HG02678 (cell line): ENCODE measurements around the gene SLC7A4.
"Not testable (repeated sequence)": the region's sequence is repeated elsewhere in the genome, so short reads cannot be mapped to it uniquely, and the experiment has no call there.

Source experiments
- ATAC-seq: cut with Tn5 transposase; IDR thresholded peaks from one replicate; pipeline ENCODE4 v1.9.1; 2021; ENCODE audit warnings: mild to moderate bottlenecking, moderate library complexity; ENCODE audit not compliant: unreplicated experiment

The SLC7A4 gene, protein sequence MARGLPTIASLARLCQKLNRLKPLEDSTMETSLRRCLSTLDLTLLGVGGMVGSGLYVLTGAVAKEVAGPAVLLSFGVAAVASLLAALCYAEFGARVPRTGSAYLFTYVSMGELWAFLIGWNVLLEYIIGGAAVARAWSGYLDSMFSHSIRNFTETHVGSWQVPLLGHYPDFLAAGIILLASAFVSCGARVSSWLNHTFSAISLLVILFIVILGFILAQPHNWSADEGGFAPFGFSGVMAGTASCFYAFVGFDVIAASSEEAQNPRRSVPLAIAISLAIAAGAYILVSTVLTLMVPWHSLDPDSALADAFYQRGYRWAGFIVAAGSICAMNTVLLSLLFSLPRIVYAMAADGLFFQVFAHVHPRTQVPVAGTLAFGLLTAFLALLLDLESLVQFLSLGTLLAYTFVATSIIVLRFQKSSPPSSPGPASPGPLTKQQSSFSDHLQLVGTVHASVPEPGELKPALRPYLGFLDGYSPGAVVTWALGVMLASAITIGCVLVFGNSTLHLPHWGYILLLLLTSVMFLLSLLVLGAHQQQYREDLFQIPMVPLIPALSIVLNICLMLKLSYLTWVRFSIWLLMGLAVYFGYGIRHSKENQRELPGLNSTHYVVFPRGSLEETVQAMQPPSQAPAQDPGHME

DNA sequence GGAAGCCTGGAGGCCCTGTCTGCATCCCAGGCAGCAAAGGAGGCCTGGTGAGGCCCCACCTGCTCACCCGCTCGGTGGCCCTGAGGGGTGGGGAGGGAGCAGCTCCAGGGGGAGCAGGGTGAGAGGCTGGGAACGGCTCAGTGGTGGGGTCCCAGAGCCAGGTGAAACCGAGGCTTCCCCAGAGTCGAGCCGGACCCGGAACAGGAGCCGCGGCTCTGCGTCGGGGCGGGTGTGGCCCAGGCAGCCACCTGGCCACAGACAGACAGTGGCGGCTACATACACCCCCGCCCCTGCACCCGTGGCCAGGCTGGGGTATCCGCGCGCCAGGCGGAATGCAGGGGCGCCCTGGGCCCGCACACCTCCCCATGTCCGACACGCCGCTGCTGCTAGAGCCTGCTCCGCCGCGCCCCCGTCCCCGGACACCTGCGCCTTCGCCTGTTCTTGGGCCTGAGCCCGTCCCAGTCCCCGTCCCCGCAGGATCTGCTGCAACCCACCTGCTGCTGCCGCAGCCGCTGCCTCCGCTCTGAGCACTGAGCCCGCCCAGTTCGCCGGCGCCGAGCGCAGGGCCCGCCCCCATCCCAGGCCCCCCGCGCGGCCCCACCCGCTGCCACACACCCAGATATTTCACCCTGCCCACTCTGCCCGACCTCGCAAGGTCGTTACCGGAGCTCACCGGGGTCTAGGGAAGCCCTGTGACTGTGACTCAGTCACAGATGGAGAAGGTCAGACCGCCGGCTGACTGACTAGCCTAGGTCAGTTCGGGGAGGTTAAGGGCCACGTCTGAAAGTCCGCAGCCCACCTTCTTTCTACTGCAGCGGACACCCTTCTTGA lies at the start of gene SLC7A4:
Gene SLC7A4, minus strand, starts transcription at position 525 of the 831 bp plus-strand sequence. CDS start 749 bp downstream, outside the sequence.
- no peak for ATAC-seq

DNA sequence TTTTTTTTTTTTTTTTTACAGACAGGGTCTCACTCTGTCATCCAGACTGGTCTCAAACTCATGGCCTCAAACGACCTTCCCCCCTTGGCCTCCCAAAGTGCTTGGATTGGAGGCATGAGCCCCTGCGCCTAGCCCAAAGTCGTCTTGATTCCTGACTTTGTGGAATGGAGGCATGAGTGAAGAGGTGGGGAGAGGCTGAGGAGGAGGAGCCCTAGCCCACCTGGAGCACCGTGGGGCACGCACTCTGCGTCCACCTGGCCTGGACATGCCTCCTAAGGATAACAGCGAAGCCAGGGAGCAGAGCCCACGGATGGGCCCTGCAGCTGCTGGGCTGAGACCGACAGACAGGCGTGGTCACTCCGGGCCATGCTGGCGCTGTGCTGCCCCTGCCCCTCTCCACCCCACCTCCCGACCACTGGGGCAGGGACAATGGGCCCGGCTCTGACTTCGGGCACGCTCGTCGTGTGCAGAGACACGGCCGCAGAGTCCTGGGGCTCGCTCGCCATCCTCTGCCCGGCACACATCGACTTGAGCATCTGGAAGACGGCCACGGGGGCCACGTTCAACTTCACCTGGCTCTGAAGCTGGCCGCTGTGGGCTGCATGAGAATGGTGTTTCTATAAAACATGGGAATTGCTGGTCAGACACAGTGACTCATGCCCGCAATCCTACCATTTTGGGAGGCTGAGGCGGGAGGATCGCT lies 48.2 kb upstream of the SLC7A4 start:
- ATAC-seq: no peak

DNA sequence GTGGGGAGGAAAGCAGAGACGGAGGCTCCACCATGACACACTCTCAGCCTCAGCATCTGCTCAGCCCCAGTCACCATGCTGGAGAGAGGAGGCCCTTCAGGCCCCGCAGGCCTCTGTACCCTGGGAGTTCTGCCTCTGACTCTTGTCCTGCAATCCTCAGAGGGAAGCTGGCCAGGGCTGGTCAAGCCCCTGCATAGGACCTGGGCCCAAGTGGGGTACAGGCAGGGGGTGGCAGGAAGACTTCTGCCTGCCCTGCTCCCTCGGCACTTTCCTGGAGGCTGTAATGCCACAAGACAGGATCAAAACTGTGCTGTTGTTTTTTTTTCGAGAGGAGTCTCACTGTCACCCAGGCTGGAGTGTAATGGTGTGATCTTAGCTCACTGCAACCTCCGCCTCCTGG lies 47.1 kb upstream of the SLC7A4 start:
- ATAC-seq: no peak

DNA sequence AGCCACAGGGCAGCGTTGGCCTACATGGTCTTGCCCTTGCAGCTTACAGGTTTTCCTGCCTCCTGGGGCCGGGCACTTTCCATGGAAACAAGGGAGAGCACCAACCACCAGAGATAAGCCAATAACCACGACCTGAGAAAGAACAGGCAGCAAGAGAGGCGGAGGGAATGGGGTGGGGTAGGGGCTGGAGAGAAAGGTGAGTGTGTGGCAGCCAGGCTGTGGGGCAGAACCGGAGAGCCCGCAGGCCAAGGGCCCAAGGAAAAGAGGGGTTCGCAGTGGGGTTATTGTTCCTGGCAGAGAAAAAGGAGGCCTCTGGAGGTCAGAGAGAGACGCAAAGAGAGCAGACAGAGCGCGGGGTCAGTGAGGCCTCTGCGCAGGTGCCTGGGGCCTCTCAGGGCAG lies 46.6 kb upstream of the SLC7A4 start:
- ATAC-seq: no peak

DNA sequence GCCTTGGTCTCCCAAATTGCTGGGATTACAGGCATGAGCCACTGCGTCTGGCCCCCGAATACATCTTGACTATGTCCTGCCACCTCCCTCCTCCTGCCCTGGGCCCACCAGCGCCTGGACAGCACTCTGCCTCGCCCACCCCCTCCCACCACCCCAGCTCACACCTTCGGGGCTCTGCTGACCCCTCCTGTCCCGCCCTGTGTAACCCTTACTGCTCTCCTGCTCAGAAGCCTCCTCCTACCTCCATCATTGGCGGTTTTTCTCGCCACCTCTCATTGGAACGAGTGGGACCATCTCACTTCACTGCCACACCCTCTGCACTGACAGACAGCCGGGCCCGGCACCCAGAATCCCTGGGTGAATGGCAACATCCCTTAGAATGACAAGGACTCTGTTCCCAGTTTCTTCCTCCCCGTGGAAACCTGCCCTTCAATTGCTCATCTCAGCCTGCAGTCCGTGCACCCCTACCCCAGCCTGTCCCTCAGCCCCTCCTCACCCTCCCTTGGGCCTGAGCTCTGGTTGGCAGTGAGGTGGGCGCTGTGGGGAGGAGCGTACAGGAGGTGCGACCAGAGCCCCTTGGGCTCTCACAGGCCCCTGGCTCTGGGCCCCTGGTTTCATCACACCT lies 45.6 kb upstream of the SLC7A4 start:
- ATAC-seq: no peak

DNA sequence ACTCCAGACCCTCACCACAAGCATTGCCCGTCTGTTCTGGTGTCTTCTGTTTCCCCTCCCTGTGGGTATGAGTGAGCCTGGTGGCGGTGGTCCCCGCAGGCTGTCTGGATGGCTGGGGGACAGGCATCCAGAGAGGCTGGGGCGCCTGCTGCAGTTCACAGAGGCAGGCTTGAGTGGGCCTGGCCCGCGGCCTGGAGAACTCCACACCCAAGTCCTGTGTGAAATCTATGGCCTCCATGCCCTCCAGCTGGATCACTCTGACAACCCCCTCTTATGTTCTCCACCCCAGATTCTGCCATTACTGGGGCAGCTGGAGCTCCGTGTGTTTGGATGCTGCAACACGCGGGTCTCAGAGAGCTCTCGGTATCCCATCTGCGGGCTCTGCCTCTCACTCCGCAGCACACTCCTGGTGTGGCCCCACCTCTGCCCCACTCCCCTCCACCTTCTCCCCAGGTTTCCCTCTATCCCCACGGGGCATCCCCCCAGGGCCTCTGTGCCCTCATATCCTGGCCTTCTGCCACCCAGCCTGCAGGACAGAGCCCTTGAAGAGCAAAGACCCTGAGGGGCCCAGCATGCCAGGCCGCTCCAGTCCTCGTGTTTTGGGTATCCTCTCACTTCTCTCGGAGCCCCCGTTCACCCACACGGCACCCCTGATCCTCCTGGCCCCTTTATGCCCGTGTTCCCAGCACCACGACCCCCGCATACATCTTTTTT lies 44.7 kb upstream of the SLC7A4 start:
- ATAC-seq: no peak

DNA sequence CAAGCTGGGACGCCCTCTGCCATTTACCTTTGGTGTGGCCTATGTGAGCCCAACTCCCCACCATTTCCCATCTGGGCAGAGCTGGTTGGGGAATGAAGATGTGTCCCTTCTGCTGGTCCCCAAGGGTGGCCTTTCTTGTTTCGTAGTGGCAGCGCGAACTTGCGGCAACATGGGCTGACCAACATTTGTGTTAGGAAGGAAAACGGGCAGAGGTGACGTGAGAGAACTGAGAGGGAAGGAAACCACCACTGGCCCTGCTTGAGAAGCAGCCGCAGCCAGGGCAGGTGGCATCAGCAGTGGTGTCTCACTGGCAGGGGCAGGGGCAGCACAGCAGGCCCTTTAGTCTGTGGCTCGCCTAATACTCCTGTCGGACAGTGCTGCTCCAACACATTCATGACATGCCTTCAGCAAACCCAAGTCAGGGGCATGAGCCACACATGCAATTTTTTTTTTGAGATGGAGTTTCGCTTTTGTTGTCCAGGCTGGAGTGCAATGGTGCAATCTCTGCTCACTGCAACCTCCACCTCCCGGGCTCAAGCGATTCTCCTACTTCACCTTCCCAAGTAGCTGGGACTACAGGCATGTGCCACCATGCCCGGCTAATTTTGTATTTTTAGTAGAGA lies 43.3 kb upstream of the SLC7A4 start:
- ATAC-seq: no peak

DNA sequence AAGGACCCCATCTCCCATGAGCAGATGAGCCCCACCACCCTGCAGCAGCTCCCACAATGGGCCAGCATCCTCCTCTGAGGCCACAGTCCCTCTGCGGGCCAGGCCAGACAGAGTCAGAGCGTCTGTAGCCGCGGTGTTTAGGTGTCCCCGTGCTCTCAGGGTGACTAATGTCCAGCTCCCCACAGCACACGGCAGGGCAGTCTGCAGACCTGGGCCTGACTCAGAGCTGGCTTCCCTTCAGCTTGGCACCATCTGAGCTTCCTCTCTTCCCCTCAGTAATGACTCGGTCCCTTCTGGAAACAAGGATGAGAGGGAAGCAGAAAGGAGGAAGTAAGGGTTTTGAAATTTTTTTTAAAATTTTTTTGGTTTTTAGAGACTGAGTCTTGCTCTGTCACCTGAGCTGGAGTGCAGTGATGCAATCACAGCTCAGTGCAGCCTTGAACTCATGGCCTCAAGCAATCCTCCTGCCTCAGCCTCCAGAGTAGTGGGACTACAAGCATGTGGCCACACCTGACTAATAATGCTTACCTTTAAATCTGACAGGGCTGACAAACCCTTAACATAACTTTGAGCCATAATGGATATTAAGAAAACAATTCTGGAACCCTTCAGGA lies 41.8 kb upstream of the SLC7A4 start:
- ATAC-seq: no peak

DNA sequence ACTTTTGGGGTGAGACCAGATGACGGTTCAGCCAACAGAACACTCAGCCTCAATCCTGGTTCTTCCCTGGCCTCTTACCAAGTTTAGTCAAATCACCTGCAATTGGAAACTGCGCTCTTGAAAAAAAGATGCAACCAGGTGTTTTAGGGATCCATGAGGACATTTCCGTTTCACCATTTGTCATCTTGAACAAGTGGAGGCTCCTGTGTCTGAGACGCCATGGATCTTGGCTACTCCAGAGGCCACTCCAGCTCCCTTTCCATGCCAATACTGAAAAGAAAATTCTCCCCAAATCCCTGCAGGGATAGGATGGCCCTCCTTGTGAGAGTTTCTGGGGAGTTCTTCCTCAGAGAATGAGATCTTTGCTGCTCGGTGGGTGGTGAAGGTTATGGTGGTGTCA lies 41.1 kb upstream of the SLC7A4 start:
- no peak for ATAC-seq

DNA sequence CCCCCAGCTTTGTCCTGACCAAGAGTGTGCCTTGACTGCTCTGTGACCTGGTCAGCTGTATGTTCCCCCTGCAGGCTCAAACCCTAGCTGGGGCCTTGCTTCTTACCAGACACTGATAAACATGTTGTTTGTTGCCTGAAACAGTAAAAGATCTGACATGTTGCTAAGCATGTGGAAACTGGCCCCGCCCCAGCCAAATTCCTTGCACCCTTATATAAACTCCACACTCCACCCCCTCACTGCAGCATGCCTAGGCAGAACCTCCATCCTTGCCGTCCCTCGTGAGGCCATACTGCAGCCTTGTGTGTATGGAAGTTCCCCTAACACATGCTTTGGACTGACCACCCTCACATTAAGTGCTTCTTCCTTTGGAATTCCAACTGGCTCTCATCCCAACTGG lies 40.7 kb upstream of the SLC7A4 start:
- no peak for ATAC-seq

DNA sequence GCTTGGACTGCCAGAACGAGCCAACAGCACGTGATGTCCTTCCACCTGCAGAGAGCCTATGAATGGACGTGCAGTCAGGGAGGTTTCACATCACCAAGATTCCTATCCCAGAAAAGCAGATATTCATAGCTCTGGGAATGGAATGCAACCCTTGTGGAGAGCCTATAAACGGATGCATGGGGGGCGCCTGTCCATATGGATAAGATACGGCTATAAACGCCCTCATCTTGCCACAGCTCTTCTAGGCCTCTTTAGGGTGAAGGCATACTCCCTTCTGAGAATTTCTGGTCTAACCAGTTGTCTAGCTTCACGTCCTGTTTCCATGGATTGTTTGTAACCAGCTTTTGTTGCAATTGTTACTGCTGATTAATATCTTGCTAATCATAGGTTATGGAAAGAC lies 39.4 kb upstream of the SLC7A4 start:
- not testable (repeated sequence) for ATAC-seq

DNA sequence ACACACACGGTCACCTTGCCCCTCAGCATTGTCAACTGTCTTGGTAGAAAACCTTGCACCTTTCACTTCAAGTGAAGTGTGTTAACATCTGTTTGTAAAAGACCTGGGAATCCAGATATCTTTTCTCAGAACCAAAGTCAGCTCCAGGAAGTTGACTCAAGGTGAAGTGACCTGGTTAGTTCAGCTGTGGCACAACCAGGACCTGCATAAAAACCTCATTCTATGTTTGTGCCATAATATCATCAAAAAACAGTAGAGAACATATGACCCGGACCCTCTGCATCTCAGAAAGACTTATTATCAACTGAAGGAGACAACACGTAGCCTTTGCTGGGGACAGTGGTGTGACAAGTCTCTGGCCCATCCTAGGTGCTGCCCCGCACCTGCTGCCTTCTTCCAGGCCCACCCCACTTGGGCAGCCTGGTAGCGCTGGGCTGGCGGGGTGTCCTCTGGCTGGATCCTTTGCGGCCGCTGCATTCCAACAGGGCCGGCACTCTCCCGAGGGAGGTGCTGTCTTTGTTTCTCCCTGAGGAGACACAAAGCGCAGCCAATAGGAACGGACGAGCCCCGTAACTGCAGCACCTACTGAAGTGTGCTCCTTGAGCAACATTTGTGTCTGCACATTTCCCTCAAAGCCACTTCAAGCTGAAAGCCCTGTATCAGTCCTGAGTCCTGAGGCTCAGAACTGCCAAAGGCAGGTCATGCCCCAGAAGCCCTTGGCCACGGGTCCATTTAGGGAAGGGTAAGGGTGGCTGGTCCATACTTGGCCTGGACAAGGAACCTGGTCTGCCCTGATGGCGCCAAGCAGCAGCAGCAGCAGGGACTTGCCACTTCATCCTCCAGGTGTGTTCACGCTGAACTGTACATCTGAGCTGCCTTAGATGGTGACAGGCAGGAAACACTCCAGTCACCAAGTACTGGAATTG lies 38.6 kb upstream of the SLC7A4 start:
- no peak for ATAC-seq

DNA sequence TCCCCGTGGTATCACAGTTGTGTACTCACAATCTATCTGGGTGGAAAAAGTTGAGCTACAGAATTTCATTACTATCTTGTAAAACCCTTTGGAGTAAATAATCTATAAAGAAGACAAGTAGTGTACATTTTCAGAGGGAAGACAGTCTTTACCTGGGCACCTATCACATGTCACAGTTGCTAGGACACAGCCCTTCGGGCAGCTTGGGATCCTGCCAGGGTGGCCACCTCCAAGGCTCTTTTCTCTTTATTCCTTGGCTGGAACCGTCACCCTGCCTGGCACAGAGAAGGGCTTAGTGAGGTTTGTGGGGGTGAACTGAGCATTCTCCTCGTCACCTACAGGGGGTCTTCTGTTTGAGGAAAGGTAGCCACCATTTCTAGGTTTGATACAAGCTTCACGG lies 37.0 kb upstream of the SLC7A4 start:
- no peak for ATAC-seq

DNA sequence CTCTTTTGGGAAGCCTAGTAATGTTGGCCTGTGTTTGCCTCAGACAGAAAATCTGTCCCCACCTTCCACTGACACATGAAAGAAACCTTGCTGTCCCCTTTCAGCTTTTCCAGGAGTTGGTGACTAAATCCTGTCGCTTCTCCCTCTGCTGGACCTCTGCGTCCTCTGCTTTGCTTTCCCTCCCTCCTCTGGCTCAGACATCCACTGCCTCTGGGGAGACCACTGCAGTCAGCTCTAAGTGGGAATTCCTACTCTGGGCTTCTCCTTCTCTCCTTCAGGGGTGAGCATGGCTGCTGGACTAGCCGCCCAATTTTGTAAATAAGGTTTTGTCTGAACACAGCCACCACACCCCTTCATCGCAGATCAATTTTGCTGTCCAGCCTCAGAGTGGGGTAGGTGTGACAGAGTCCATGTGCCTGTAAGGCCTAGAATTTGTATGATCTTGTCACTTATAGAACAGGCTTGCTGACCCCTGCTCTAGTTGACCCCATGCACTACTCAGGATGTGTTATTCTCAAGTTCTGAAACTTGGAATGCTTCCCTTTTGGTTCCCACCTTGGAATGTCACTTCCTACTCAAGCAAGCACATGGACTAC lies 36.4 kb upstream of the SLC7A4 start:
- no peak for ATAC-seq

DNA sequence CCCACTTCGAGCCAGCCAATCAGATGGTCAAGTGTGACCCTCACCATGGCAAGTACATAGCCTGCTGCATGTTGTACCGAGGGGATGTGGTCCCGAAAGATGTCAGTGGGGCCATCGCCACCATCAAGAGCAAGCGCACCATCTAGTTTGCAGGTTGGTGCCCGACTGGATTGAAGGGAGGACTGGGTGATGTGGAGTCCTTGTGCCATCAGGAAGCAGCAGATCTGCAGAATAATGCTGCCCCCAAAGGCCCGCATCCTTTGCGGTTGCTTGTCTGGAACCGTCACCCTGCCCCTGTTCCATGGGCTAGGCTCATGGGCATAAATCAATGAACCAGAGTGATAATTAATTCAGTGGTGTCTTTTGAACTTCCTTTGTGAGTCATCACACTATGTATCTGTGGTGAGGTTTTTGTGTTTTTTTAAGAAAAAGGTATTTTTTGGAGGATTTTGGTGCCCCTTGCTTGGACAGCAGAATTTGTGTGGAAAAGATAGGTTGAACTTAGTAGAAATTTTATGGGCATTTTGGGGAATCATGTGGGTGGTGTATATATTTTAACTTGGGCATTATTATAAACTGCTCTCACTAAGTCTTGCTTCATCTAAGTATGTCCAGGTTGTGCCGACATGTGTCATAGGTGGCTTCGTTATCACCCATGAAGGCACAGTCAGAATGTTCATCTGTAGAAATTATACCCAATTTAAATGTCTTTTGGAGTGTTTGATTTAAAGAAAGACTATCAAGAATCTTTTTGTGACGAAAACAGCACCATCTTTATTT lies 35.7 kb upstream of the SLC7A4 start:
- ATAC-seq: no peak

DNA sequence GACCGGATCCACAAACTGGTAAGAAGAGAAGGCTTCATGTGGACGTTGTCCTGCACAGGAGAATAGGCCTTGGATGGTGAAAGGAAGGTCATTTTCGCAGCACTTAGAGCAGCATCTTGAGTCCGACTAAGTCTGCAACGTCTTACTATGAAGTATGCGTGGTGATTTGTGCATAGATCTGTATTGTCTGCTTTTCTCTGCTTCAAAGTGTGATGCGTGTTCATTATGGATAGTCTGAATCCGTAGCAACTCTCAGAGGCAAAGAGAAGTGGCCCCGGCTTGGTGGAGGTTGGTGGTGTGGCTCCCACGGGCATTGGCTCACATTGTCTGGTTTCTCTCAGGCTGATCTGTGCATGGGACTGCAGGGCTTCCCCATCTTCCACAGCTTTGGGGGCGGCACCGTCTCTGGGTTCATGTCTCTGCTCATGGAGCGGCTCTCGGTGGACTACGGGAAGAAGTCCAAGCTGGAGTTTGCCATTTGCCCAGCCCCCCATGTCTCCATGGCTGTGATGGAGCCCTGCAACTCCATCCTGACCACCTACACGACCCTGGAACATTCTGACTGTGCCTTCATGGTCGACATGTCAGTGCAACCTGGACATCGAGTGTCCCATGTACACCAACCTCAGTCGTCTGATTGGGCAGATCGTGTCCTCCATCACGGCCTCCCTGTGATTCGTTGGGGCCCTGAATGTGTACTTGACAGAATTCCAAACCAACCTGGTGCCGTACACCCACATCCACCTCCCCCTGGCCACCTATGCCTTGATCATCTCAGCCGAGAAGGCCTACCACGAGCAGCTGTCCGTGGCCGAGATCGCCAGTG lies 34.9 kb upstream of the SLC7A4 start:
- ATAC-seq: no peak
